GM21576 (cell line): ENCODE results near the gene DCP2.

Experiments
- ATAC-seq: cut with Tn5 transposase; IDR thresholded peaks from one replicate; pipeline ENCODE4 v1.9.1; 2021; ENCODE audit warnings: mild to moderate bottlenecking, moderate library complexity; ENCODE audit not compliant: unreplicated experiment

Gene DCP2

DNA sequence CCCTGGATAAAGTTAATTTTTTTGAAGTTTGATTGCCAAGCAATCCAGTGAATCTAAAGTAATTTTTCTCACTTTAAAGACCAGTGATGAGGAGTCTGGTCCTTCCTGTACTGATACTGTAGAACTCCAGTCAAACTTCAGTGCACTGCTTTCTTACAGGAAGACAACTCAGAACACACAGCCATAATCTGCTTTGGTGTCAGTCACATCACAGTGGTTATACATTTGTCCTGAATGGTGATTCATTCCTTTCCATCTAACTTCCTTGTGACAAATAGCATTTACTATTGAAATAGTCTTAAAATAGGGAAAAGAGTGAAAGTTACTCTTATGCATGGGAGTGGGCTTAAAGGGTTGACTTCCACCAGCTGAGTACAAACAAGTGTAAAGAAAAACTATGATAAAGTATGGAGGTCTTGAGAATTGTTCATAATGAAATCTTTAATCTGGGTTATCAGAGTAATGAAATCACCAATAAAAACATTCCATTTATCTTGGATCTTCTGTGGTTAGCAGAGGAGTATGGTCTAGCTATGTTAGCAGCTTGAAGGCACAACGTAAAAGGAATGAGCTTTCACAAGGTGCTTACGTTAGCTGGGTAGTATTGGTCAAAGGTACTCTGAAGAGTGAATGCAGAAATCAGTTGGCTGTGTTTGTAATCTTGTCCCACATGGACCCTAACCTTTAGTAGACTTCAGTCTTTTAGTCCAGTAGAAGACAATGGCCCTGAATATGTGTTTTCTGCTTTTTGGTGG lies 41.5 kb downstream of the DCP2 start:
- ATAC-seq = no peak

DNA sequence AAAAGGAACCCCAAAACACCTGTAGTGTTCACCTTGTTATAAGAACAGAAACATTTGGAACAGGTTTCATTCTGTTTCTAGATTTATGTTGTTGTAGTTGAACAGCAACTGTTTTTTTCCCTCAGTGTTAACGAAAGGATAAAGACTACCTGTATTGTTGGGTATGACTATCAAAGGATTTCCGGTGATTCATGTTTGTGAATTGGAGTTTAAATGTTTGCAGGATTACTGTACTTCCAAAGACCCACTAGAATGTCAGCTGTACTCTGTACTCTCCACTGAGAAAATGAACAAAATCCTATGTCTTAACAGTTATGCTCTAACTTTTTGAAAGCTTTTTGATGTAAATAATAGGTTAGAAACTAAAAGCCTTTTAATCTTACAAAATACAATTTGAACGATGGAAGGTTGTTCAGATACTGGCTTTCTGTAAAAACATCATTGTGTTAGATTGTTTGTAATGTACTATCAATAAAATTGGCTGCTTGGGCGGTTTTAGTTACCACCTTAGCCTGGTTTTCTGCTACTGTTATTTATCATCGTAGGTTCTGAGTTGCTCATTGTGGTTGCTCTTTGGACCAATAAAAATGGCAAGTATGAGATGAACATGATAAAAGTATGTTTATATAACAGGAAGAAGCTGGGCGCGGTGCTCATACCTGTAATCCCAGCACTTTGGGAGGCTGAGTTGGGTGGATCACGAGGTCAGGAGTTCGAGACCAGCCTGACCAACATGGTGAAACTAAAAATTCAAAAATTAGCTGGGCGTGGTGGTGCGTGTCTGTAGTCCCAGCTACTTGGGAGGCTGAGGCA lies 44.1 kb downstream of the DCP2 start:
- ATAC-seq = no peak

DNA sequence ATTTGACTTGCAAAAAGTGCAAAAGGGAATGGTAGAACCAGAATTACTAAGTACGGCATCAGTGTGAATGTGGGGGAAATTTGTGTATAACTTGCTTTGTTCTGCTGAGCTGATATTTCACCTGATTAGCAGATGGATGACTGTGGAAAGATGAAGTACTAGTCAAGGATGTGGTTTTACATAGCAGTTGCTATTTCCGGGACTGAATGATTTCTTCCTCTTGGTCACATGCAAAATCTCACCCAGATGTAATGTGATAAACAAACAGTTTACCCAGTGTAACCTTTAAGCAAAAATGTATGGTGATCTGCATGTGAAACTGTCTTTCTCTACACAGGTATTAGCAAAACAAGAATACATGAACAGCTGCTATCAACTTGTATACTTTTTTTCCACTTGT lies 46.1 kb downstream of the DCP2 start:
- peak; percentile 77 for ATAC-seq

DNA sequence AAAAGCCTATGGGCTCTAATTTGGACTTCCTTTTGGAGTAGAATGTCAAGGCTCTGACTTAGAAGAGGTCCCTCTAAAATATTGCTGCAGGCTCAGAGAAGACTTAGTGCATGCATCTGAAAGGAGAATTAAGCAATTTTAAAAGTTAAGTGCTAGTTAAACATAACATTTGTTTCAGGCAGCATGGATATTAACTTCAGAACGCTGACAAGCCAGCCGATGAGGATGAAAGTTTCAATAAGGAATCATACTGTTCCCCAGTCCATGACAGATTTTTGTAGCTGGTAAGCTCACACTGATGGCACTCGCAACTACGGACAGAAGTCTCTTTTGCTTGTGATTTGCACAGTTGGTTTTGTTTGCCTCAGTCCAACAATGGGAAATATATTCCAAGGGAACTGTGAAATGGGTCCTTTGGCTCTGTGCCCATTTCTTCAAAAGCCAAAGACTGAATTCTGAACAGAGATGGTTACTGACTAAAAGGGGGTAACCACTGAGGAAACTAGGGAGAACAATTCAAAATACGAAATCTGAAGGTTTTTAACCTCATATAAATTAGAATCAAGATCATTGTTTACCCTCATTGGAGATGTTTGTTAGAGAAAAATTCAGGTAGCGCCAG lies 47.6 kb downstream of the DCP2 start:
- no peak for ATAC-seq

DNA sequence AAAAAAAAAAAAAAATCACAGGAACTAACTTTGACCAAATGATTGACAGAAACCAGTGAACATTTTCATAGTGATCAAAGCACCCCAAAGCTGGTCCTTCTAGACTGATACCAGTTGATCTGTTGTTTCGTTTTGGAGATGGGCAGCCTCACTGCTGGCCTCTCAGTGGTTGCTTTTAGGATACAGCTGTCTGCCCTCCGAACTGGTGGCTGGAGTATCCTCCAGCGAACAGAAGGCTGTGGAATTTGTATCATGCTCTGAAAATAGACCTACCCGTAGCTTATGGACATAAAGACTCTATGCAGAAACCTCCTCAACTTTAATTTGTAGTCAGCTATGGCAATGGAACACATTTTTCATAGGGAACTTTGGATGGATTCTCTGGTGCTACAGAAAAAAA lies 49.0 kb downstream of the DCP2 start:
- no peak for ATAC-seq

DNA sequence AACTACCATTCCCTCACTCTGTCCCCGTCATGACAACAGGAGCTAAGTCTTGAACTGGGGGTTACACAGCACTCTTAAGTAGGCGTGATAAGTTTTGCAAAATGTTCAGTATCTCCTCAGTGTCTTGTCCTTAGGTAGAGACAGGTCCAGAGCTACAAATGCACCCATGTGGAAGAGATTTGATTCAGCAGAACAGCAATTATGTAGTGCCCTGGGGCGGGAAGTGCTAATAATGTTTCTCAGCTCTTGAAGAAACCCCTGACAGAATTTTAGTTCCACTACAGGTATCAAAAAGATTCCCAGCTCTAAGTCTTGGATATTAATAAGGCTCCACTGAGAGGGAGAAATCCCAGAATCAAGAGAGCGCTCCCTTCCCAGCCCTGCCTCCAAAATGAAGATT lies 49.6 kb downstream of the DCP2 start:
- ATAC-seq = no peak

DNA sequence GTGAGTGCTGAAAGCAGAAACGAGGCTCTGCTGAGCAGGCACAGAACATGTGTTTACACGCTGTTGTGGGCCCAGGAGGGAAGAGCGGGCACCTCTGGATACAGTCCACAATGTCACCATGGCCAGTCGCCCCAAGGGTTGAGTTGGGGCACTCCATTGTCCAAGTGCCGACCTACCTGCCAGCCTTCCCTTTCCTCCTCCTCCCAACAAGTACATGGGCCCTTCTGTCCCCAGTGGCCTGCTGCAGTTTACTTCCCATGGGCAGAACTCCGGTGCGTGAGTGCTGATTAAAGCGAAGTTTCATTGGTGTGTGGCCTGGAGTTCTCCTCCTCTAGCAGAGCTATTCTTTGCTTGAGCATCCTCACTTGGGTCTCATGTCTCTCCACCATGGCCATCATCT lies 50.4 kb downstream of the DCP2 start:
- ATAC-seq = no peak

DNA sequence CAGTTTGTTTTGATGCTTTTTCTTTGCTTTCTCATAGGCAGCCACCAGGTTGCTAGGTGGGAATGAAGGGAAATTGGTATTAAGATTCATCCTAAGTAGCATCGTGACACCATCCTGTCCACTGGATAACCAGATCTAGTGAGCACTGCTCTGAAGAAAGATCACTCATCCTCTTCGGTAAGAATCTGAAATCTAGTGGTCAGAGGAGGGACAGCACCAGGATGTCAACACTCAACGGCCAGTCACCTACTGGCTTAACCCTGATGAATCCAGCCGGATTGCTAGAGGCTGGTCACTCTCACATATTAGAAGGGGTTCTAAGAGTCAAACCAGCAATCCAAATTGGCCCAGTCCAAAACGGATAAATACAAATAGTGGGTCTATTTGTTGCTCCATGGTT lies 50.8 kb downstream of the DCP2 start:
- no peak for ATAC-seq

DNA sequence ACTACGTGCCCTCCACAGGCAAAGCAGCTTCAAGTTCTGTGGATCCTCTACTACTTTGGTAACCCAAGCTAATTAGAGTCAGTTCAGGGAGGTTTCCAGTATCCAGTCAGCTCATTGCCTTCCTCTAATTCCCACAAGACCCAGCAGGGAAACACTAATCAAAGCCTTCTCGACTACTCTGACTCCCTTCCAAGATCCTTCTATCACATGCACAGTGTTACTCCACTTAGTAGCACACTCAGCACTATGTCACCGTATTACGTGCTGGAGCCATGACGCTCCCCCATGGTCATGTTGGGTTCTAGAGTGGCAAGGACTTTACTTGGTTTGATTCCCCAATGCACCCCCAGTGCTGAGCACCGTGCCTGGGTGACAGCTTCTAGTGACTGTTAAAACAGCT lies 53.0 kb downstream of the DCP2 start:
- no peak for ATAC-seq

DNA sequence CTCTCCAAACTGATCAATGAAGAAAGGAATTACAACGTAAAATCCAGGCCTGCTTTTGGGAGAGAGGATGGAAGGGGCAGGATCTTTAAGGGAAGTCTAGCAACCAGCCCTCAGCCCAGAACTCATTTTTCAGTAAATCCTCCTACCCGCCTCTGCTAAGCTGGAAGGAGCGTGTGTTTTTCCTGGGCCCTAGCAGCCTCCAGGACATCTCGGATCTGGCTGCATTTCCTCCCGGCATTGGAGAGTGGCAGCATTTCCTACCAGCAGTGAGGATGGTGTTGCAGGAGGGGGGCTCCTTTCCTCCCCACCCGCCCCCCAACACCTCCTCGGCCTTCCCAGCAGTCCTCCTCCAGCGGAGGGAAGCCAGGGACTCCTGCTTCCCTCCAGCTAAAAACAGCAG lies 54.5 kb downstream of the DCP2 start:
- ATAC-seq = no peak

DNA sequence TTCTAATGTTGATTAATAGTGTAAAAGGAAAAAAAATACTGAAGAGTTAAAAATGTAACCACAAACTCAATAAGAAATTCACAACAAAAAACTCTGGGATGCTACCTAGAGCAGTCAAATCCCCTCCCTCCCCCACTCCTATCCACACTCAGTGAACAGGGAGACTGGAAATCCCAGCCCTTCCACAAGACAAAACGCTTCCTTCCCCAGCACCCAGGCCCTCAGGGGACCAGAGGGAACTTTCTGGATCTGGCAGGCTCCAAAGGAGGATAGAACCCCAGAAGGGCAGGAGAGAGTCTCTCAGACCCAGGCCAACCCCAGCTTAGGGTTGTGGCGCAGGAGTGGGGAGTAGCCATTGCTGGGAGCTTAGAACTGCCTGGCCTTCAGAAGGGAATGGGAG lies 55.0 kb downstream of the DCP2 start:
- no peak for ATAC-seq

DNA sequence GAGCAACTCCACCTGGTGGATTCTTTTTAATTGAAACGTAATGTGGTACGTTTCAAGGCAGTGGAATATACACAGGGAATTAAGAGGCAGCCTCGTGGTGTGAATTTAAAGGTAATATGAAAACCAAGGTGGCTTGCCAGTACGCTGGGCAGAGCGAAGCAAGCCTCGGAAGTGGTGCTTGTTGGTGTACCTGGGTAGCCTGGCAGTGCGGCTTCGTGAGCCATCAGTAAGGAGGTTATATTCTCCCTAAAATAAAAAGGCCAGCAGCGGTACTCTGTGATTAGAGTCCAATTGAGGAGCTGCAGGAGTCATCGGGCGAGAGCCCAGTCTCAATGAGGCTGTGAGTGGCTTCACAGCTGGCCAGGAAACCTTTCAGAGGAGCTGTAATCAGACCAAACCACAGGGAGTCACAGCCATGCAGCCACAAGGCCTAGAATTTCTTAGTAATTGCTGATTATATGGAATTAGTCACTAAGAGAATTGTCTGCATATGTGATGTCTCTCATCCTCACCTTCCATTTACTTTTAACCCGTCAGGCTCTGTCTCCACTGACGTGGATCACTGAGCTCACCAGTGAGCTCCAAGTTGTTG lies 57.7 kb downstream of the DCP2 start:
- no peak for ATAC-seq

DNA sequence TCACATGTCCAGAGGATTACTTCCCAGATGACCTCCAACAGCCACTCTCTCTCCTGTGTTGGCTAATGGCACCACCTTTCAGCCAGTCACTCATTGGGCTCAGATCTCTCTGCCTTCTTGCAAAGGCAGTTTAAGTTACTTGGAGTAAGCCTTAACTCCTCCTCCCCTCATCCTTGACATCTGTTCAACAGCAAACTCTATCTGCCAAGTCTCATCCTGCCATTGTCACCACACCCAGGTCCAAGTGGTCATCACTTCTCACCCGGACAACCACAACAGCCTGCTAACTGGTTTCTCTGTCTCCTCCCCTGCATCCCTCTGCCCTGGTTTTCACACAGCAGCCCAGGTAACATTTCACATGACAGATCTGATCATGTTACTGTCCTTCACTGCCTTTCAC lies 58.5 kb downstream of the DCP2 start:
- ATAC-seq = no peak

DNA sequence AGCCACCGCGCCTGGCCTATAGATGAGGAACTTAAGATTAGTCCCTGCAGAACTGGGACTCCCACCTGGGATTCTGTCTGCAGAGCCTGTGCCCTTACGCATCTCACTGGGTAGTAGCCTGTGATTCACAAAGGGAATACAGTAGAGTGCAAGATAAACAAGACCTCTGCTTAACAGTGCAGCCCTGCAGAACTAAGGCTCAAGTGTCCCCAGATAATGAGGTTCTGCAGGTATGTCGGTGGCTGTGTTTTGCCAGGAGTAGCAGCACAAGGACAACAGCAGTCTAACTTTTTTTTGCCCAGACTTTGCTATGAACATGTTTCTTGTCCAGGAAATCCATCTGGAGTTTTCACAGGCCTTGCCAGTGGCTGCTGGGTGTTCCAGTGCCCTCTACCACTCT lies 59.7 kb downstream of the DCP2 start:
- no peak for ATAC-seq

DNA sequence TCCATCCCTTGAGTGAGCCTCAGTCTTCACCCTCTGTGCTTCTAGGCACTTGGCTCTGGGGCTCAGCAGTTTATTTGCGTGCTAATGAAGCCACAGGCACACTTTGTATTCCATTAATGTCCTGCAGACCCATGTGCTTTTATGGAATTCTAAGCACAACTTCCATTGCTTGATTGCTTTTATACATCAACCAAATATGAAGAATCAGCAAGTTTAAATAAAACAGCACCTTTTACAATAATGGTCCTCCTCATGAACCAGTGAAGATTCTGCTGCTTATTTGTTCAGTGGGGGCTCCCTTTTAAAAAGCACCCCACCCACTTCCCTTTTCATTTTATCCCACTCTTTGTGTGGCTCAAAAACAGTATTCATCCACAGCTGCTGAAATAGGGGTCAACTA lies 60.2 kb downstream of the DCP2 start:
- no peak for ATAC-seq

DNA sequence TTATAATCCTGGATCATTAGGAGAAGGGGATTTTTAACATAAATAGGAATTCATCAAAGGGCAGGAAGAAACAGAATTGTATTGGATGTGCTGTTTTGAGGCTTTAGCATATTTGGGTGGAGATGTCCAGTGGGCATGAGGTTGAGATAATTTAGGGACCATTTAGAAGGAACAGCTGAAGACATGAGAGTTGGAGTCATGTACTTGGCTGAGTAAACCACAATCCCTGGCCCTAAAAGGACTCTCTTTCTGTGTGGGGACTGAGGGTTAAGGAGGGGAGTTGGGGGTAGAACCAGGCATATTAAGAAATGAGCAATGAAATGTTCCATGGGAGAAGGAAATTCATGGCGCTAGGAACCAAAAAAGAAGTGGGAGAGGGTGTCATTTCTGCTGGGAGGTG lies 61.5 kb downstream of the DCP2 start:
- ATAC-seq = no peak

DNA sequence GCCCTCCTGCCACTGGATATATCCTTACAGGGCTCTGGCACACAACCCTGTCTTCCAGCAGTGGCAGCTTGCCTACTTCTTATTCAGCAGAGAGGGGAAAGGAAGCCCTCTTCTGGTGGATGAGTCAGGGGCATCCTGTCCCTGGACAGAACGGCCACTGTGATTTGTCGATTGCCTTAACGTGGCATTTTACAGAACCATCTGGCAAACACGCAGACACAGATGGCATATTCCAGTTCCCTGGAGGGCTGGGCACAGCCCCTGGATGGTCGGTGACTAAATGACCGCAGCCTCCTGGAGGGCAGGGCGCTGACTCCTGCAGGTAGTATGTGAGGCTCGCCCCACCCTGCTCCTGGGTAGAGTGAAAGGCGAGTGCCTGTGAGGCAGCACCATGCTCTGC lies 62.1 kb downstream of the DCP2 start:
- no peak for ATAC-seq

DNA sequence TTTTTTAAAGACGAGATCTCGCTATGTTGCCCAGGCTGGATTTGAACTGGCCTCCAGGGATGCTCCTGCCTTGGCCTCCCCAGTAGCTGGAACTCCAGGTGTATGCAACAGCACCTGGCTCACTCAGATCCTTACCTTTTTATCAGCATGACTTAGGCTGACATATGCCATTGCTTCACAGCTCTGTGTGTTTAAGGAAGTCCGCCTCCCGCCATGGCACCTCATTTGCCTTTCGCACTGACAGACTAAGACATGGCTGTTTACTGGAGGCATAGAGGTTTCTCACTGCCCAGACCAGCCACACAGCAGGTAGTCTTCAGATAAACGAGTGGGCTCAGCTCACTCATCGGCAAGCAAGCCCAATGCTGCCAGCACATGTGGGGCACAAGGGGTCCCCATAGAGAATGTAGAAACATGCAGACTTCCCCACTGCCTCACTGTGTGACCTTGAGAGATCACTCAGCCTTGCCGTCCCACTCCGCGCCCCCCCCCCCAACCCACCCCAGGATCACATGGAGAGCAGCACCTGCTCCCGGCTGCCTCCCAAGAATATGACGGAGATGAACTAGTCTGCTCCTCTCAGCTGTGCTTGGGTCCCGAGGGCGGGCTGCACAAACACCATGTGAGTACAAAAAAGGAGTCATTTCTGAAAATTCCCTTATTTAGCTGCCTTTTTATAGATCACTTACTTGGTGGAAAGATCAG lies 62.8 kb downstream of the DCP2 start:
- ATAC-seq = no peak

DNA sequence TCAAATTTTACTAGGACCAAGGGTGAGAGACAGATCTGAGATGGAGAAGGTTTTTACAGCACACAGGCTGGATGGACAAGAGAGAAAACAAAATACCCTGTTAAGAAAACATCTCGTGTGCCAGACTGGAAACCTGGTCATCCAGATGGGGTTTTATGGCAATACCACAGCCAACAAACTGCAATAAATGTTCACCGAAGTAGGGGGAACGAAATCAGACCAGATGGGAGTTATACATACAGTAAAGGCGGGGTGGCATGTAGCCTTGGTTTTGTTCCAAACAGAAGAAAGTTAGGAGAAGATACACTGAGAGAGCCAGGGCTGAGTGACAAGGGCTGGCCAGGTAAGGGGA lies 63.3 kb downstream of the DCP2 start:
- no peak for ATAC-seq

DNA sequence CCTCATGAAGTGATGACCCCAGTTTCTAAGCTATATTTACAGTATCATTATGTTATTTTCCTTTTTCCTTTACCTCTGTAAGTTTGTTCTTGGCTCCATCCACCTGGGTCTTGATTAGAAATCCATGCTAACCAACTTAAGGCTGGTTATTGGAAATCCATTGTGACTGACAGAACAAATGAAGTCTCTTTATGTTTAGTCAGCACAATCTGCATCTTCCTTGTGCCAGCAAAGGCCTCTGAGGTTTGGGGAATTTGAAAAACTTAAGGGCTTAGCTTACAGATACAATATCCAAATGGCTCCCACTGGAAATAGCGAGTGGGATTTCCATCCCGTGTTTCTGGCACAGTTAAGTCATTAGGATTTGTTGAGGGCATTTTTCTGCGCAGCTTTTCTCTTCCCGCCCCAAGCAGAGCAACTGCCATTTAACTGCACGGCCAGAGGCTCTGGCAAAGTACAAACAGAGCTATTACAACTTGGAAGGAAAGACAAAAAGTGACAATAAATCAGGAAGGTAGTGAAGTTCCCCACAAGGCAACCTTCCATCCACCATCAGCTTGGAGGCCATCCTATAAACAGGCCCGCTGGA lies 64.2 kb downstream of the DCP2 start:
- no peak for ATAC-seq
